IPS-11a (cell line): ENCODE measurements around the gene LRRC8D.

ENCODE experiments used
- H3K4me3 ChIP-seq: one replicate; pipeline ENCODE4 v1.5.1; 2013; ENCODE audit warnings: low read depth, low read length, control low read depth

LRRC8D gene

GRCh38 chr1:89953131-89953626, 132.3 kb downstream of the LRRC8D start:
- H3K4me3 ChIP-seq = no peak overlapping the region

GRCh38 chr1:89953929-89954328, 133.1 kb downstream of the LRRC8D start:
- no peak overlapping the region for H3K4me3 ChIP-seq

GRCh38 chr1:89954401-89954800, 133.6 kb downstream of the LRRC8D start:
- no peak overlapping the region for H3K4me3 ChIP-seq

DNA sequence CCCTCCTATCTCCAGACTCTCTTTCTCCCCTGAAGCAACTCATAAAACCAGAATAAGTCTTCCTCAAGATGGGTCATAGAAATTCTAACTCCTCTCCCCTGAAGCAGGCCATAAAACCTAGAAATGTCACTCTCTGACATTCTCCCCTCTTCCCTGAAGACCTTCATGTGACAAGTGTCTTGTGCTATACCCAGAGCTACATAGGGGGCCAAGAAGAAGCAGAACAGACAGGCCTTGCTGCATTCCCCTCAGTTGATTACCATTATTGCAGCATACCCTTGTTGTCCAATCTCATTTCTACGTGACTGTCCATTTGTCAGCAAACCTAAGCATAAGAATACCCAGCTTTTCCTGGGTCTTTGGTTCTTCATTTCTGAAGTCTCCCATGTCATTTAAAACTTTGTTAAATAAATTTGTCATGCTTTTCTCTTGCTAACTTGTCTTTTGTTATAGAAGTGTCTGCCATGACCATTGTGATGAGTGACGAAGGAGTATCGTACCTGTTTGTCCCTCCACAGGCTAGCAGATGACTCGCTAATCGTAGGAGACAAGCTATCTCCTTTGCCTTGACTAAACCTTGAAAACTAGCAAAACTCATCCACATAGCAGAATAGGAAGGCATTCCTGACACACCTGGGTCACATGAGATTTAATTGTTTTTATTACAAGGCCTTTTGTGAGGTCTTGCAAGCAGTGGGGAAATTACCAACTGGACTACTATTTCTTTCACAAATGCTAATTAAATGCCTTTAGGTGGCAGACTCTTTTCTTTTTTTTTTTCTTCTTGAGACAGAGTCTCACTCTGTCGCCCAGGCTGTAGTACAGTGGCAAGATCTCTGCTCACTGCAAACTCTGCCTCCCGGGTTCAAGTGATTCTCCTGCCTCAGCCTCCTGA, 134.7 kb downstream of the LRRC8D start:
- no peak overlapping the region for H3K4me3 ChIP-seq

DNA sequence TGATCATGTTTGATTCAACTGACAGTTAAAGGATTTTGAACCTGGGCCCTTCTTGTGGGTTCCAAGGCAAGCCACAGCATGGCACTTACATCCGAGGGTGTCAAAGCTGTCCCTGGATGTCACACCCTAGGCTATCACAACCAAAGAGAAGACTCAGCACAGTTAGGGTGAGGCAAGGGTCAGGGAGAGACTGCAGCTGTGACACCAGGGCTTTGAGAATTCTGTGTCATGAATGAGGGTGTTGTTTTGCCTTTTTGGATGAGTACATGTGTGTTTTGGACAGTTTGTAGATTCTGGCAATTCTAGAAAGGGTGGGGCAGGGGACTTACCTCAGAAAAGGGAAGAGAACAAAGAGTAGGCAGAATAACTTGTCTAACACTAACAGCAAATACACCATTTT, 136.3 kb downstream of the LRRC8D start:
- H3K4me3 ChIP-seq = no peak overlapping the region

GRCh38 chr1:89958851-89959654, 138.2 kb downstream of the LRRC8D start:
- no peak overlapping the region for H3K4me3 ChIP-seq

DNA sequence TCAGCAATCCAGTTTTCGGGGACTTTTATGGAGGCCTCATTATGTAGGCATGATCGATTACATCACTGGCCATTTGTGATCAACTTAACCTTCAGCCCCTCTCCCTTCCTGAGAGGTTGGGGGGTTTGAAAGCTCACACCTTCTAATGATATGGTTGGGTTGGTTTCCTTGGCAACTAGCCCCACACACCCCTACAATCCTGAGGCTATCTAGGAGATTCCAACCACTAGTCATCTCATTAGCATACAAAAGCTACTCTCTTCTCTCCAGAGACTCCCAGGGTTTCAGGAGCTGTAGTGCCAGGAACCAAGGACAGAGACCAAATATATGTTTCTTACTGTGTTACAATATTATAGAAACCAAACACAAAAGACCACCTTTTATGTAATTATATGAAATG, 138.9 kb downstream of the LRRC8D start:
- no peak overlapping the region for H3K4me3 ChIP-seq

DNA sequence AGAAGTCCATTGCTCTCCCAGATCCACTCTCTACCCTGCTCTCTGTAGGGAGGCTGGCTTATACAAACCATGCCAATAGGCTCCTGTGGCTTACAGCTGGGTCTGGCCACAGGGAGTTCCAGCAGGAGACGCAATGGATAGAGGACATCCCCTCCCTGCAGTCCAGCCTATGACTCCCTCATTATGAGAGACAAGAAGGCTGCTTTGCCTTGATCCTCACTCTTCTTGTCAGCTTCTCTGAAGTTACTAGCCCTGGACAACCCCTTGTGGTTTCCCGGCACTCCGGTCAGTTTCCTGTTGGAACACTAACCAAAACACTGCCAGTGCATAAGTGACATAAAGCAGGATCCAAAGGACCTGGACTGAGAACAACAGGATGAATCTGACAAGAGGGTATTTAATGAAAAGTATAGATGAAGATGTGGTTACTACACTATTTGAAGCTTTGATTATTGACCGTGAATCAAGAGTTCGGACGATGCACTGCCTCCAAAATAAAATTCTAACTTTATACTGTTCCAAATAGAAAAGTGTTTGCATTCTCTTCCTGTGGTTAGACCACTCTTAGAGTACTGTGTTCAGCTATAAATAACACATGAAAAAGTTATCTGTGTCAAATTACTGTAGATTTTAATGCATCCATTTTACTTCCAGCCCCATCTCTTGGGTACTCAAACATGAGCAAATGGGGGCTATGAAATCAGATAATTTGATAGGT, 141.4 kb downstream of the LRRC8D start:
- H3K4me3 ChIP-seq = no peak overlapping the region

DNA sequence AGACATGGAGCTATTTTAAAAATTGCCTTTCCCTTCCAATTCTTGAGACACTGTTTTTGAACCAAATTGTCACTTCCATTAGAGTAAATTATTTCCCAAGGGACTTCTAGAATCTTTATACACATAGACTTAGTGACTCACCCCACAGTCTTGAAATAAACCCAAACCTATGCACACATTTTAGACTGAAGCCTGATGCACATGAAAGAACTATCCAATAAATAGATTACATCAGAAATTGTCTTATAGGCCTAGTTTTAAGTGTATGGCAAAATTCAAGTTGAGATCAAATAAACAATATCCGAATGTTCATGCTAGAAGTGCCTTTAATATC, 141.9 kb downstream of the LRRC8D start:
- no peak overlapping the region for H3K4me3 ChIP-seq

GRCh38 chr1:89965193-89965768, 144.4 kb downstream of the LRRC8D start:
- H3K4me3 ChIP-seq = no peak overlapping the region

- no peak overlapping the region for H3K4me3 ChIP-seq
These were observed 145.8 kb downstream of the LRRC8D start for GRCh38 chr1:89966656-89967055.

GRCh38 chr1:89971600-89971999, 150.8 kb downstream of the LRRC8D start:
- H3K4me3 ChIP-seq = no peak overlapping the region

- no peak overlapping the region for H3K4me3 ChIP-seq
These were observed 151.2 kb downstream of the LRRC8D start for GRCh38 chr1:89972024-89972423.

- no peak overlapping the region for H3K4me3 ChIP-seq
These were observed 152.8 kb downstream of the LRRC8D start for GRCh38 chr1:89973471-89974127.

DNA sequence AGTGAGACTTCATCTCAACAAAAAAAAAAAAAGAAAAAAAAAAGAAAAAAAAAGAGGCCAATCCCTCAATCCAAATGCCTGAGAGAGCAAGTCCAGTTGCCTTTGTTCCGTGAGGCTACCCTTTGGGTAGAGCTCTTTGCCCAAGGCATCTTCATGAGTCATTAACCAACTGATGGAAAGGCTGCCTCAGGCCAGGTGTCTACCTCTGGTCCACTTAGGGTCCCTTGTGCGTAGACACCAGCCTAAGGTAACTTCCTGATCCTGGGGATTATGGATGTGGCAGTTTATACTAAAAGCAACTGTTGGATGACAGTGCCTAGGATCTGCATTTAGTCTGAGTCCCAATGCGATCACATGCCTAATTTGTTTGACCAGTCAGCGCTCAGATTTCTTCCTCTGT, 153.4 kb downstream of the LRRC8D start:
- H3K4me3 ChIP-seq = no peak overlapping the region

- H3K4me3 ChIP-seq = no peak overlapping the region
These were observed 154.1 kb downstream of the LRRC8D start for GRCh38 chr1:89974696-89975470.

GRCh38 chr1:89975540-89976125, 154.8 kb downstream of the LRRC8D start:
- H3K4me3 ChIP-seq = no peak overlapping the region

DNA sequence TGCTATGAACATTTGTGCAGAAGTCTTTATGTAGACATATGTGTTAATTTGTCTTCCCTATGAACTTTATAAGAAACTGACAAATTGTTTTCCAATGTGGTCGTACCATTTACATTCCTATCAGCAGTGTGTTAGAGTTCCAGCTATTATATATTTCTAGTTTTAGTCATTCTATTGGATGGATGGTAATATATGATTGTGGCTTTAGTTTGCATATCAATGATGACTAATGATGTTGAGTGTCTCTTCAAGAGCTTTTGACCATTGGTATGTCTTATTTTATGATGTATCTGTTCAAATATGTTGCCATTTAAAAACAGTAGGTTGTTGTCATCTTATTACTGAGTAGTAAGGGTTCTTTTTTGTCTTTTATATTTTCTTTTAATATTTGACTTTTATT, 157.9 kb downstream of the LRRC8D start:
- no peak overlapping the region for H3K4me3 ChIP-seq

DNA sequence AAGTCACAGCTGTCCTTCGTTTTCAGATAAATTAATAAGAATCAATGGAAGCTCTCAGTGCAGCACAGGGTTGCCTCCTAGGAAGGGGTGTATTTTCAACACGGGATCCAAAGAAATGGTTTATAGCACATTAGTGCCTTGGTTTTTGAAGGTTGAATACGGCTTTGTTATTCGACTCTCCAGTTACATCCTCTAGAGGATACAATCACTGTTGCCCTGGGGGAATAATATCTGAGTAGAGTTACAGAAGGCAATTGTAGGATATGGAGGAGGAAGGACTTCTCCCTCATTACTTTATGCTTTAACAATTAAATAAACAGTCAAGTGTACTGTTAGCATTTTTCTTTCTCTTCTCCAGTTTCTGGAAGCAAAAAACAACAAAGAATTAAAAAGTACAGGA, 159.8 kb downstream of the LRRC8D start:
- no peak overlapping the region for H3K4me3 ChIP-seq
